HL-60 (cell line): ENCODE data around the gene LSMEM2.

Source experiments
- DNase-seq, 2 experiments: peaks; one replicate each; pipeline ENCODE4 v3.0.0-alpha.2; 2010 to 2020; ENCODE audit warnings: low read depth in 1 of 2, low spot score in 1 of 2
- H3K27ac ChIP-seq: fragments of 250-450 bp; sonication (Bioruptor Pico); replicated peaks from 2 replicates; pipeline ENCODE4 v1.5.1; 2020; ENCODE audit warnings: mild to moderate bottlenecking, moderate library complexity
- H3K27me3 ChIP-seq: fragments of 250-450 bp; sonication (Bioruptor Pico); 2 replicates; pipeline ENCODE4 v1.5.1; 2021; ENCODE audit warnings: mild to moderate bottlenecking, moderate library complexity; ENCODE audit not compliant: insufficient read depth, poor library complexity, severe bottlenecking
- H3K4me3 ChIP-seq: replicated peaks from 2 replicates; pipeline ENCODE4 v1.5.1; 2011; ENCODE audit warnings: mild to moderate bottlenecking, control low read depth, low read length; ENCODE audit not compliant: insufficient read depth
- CTCF ChIP-seq: IDR thresholded peaks from one replicate; pipeline ENCODE4 v1.5.1; 2011; ENCODE audit warnings: low read length, control low read depth, inconsistent platforms; ENCODE audit not compliant: insufficient read depth
- GABPA ChIP-seq: IDR thresholded peaks from 2 replicates; pipeline ENCODE4 v1.6.1; 2012; ENCODE audit warnings: low read depth
- POLR2AphosphoS5 ChIP-seq: IDR thresholded peaks from 2 replicates; pipeline ENCODE4 v1.6.1; 2012; ENCODE audit warnings: low read depth
- SPI1 ChIP-seq: IDR thresholded peaks from 2 replicates; pipeline ENCODE4 v1.6.1; 2012; ENCODE audit warnings: low read depth, mild to moderate bottlenecking, borderline replicate concordance
- TF ChIP-seq, protein P1 (sequence below): IDR thresholded peaks from 2 replicates; pipeline ENCODE4 v1.6.1; 2012; ENCODE audit warnings: low read depth; ENCODE audit not compliant: insufficient replicate concordance

LSMEM2 gene

DNA sequence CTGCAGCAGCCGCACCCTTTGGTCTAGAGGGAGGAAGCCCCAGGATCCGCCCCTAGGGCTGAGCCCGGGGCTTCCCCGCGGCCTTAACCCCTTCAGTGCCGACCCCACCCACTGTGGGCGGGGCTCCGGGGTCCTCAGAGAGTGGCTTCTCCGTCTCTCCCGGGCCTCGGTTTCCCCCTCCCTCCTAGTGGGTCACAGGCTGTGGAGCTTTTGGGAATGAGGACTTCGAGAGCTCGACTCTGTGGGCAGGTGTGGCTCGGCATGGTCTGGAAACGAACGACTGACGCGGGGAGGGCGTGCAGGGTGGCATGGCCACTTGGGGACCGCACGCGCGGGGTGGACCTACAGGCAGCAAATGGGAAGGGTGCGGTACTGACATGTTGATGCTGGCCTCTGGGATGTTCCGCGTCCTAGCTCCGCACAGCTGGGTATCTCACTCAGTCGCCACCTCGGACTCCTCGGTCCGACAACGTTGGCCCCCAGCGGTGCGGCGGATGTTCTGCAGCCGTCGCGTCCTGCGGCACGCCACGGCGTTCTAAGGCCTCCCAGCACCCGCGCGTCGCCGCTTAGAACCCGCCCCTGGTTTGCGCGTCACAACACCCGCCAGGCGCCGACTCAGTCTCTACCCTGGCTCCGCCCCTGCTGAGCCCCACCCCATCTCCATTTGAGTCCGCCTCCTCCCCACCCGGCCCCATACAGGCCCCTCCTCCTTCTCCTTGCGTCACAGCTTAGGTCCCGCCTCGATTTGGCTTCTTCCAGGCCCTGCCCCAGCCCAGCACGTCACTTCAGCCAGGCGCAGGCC lies 20.1 kb downstream of the LSMEM2 start, which contains the start of the genes HYAL3 and NAA80:
HYAL3 (minus strand) TSS at position 570 of the 802 bp plus-strand sequence. CDS start 3,803 bp downstream, outside the sequence.
NAA80 (minus strand) TSS at position 570 of the 802 bp plus-strand sequence. CDS start 1,942 bp downstream, outside the sequence.
- DNase-seq = peak; percentile 100
- H3K27me3 ChIP-seq = no peaks in the 10 kb centered on the region
- peak within 1 kb of the TSS; percentile 89 for H3K27ac ChIP-seq
- peak within 1 kb of the TSS; percentile 69 for H3K4me3 ChIP-seq
- TF ChIP-seq, protein P1, sequence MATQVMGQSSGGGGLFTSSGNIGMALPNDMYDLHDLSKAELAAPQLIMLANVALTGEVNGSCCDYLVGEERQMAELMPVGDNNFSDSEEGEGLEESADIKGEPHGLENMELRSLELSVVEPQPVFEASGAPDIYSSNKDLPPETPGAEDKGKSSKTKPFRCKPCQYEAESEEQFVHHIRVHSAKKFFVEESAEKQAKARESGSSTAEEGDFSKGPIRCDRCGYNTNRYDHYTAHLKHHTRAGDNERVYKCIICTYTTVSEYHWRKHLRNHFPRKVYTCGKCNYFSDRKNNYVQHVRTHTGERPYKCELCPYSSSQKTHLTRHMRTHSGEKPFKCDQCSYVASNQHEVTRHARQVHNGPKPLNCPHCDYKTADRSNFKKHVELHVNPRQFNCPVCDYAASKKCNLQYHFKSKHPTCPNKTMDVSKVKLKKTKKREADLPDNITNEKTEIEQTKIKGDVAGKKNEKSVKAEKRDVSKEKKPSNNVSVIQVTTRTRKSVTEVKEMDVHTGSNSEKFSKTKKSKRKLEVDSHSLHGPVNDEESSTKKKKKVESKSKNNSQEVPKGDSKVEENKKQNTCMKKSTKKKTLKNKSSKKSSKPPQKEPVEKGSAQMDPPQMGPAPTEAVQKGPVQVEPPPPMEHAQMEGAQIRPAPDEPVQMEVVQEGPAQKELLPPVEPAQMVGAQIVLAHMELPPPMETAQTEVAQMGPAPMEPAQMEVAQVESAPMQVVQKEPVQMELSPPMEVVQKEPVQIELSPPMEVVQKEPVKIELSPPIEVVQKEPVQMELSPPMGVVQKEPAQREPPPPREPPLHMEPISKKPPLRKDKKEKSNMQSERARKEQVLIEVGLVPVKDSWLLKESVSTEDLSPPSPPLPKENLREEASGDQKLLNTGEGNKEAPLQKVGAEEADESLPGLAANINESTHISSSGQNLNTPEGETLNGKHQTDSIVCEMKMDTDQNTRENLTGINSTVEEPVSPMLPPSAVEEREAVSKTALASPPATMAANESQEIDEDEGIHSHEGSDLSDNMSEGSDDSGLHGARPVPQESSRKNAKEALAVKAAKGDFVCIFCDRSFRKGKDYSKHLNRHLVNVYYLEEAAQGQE = no peak
- TF ChIP-seq CTCF (no peak), SPI1 (peak; percentile 53; the same call in 1 of the 2 replicates), POLR2AphosphoS5 (peak; percentile 55; the same call in 1 of the 2 replicates), GABPA (no peak)

- Histone ChIP-seq H3K4me3 (peak overlapping the region; percentile 29), H3K27ac (peak overlapping the region; percentile 89), H3K27me3 (no peaks in the 10 kb centered on the region)
- DNase-seq = no peak
- TF ChIP-seq POLR2AphosphoS5 (no peak), GABPA (no peak)
- TF ChIP-seq, protein P1 = no peak
Measured at GRCh38 chr3:50299638-50299928, 20.7 kb downstream of the LSMEM2 start.

GRCh38 chr3:50299929-50300680 lies 21.2 kb downstream of the LSMEM2 start:
- Histone ChIP-seq H3K27me3 (no peaks in the 10 kb centered on the region), H3K27ac (peak overlapping the region; percentile 89), H3K4me3 (peak overlapping the region; percentile 29)
- TF ChIP-seq, protein P1 = no peak
- no peak for TF ChIP-seq CTCF
- peak; percentile 92 for TF ChIP-seq POLR2AphosphoS5
- peak; percentile 80; the same call in 1 of the 2 replicates for TF ChIP-seq SPI1
- no peak for TF ChIP-seq GABPA
- peak; percentile 74 to 89 for DNase-seq
